Measurements from ENCODE around the gene WASHC2A.
"Not testable (repeated sequence)": the region's sequence is repeated elsewhere in the genome, so short reads cannot be mapped to it uniquely, and the experiment has no call there.

- TF ChIP-seq CTCF (conservative IDR thresholded peaks at IDR 0.05; ENCODE audit: low read length) = 0 out of 2 replicates have a peak, but pooled peaks have one; percentile 8
- not testable (repeated sequence) for TF ChIP-seq EZH2phosphoT487 (IDR thresholded peaks at IDR 0.05; ENCODE audit: borderline replicate concordance)
Measured at GRCh38 chr10:50075544-50075943, 7.8 kb downstream of the WASHC2A start.
